ENCODE results near the gene RERE.

RERE gene

DNA sequence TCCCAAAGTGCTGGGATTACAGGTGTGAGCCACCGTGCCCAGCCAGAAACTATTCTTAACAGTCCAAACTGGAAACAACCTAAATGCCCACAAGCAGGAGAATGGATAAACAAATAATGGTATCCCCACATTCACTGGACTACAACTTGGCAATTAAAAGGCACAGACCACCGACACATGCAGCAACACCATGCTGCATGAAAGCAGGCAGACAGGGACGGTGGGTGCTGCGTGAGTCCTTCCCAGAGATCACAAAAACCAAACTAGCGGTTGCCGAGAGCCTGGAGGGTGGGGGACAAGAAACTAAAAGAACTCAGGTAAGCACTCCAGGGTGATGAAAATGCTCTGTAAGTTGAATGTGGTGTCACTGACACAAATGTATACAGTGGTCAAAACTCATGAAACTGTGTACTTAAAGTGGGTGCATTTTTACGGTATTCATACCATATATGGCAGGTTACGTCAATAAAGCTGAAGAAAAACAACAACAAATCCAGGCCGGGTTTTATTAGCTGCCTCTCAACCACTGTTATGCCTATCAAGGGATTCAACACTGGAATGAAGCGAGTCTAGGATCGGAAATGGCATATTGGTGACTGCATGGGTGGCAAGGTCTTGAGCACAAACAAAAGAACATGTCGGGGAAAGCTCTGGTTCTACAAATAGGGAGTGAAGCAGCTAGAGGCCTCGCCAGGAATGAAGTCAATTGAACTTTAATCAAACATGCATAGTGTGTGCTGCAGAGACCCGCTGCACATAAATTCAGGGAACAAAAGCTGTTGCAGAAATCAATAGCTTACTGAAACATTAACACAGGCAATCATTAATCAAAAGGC lies 447.2 kb downstream of the RERE start:
- DNase-seq = no peak

DNA sequence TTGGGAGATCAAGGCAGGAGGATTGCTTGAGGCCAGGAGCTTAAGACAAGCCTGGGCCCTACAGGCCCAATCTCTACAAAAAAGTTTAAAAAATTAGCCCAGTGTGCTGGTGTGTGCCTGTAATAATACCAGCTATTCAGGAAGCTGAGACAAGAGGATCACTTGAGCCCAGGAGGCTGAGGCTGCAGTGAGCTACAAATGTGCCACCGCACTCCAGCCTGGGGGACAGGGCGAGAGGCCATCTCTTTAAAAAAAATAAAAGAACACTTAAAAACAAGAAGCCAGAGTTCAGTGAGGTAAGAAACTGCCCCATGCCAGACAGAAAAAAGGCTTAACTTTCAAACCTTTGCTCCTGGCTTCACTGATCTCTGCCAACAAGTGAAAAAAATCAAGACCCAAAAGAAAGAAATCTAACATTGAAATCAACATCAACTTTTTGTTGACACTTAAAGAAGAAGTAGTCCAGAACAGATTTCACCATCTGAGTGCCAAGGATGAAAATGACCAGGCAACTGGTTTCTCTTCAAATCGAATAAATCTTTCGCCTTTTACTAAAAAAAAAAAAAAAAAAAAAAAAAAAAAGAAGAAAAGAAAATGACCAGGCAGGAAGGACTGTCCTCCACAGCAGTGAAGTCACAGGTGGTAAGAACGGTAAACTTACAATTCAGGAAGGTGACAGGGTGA lies 448.3 kb downstream of the RERE start:
- no peak for DNase-seq

DNA sequence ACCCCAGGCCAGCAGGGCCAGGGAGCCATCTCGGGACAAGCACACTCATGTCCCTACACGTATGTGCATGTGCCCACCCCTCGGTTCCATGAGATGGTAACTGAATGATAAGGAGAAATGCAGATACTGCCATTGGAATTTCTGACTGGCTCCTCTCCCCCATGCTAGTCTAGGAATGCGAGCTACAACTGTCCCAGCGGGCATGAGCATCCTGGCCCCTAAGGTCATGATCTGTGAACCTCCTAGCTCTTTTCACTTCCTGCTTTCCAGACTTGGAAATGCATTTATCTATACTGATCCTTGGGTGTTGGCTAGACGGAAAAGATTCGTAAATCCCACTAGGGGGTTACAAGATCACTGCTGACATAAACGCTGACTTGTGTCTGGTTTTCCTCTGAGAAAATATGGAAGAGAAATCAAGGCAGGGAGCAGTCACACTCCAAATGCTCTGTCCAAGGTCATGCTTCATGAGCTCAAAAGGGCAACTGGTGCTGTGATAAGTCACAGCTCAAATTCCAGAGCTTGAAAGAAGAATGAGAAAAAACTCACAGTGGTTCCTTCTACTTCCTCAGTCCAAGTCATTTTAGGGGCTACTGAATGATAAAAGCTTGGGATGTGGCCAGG lies 449.8 kb downstream of the RERE start:
- DNase-seq = no peak

DNA sequence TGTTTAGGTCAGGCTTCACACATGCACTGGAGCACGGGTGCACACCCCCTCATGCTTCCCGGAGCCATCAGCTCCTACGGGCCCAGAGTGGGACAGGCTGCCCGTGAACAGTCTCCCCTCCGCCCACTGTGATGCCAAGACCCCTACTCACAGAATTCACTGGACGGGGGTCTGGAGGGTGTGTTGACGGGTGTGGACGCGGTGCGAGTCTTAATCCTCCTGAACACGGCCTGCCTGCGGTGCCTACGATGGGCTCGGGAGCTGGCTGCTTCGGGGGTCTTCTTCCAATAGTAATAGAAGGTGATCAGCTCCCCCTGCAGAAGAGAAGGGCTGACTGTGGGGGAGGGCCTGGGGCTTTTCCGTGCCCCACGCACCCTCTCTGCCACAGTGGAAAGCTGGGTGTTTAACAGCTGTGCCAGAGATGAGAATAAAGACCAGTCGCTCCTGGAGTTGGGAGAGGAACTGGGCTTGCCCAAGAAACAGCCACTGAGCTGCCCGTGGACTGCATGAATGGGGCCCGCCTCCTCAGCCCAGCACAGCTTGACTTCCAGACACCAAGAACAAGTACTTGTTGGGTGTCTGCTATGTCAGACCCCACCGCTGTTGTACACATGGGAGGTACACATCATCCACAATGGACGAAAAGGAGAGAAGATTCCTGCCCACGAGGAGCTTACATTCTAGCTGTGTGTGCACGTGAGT lies 451.6 kb downstream of the RERE start:
- no peak for DNase-seq

DNA sequence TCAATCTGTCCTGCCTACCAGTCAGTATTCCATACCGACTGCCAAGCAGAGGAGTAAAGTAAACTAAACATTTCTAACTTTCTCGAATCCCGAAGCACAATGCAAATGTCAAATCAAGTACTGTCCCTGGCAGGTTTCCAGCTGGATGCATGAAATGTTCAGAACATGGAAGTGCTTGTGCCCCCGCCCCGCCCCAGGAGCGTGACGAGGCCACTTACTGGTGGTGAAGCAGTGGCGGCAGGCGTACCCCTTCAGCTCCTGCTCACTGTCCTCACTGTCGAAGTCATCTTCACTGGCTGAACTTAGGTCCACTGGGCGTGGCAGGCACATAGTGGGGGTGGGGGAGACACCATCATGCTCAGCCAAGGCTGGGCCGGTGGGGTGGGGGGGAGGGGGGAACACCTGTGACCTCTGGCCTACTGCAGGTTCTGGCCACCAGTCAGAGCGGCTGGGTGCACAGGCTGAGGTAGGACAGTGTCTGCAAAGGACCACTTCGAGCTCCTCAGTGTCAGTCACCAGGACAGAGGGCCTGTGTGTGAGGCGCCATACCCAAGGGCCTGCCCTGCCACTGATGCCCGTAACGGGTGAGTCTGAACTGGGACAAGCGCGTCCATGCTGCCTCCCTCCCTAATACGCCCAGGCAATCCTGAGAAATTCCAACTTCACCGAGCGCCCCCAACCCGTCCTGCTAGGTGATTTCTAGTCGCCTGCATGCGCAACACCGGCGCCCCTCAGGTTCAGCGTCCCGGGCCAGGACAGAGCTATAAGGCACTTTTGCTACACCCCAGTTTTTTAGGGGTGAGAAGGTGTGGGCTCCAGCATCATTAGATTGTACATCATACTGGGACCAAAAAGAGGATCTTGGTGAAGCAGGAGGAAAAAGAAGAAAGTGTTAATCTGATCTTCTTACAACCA lies 452.7 kb downstream of the RERE start:
- DNase-seq = no peak

DNA sequence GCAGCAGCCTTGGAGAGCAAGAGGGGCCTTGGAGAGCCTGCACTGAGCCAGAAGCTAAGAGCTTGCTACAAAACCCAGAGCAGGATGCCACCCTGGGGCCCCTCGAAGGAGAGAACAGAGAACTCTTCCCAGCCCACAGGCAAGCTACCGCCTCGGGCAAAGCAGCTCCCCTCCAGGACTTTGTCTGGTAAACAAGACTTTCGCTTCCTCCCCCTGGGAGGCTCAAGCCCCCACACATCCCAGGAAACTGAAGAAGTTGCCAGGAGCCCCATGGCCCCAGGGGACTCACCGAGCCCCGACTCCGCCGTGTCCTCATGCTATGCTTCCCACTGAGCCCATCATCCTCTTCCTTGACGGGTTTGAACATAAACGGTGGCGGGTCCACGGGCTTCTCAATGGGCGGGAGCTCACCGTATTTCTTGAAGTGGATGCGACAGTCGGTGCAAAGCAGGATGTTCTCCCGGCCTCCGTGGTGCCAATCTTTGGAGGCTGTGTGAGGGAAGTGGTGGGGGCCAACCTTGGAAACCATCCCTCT lies 453.6 kb downstream of the RERE start:
- no peak for DNase-seq

DNA sequence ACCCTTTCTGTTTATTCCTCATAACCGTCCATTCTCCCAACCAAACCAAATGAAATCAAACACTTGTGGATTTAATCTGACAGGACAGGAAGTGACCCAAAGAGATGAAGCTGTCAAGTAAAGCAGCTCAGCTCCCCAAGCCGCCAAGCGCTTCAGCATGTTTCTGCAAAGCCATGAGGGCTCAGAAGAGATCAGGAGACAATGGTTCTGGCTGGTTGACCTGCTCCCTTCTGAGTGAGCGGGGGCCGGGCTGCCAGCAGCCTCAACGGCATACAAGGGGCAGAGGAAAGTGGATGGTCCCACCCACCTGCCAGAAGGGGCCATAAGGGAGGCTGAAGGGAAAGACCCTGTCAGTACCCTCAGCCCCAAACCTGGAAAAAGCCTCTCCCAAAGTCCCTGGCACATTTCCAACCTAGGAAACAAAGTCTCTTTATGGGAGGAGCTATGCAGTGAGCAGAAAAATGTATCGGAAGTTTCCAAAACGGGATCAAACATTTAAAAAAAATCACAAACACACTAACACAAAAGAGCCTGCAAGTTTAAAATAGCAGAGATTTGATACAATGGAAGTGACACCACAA lies 454.2 kb downstream of the RERE start:
- no peak for DNase-seq

DNA sequence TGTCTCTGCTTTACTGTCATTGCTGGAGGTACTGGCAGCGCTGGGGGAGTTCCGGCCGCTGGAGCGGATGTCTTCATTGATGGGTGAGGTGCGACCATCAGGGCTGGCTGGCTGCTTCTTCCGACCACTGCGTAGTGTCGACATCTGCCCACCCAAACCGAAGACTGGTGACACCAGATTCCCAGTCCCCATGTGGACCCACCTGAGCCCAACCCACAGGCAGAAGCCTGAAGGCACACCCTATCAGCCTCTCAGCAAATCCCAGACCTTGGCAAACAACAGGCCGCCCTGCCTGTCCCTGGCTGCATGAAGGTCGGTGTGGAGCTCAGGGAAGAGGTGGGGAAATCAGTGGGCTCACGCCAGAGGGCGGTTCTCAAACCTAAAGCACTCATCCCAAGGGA lies 454.7 kb downstream of the RERE start:
- no peak for DNase-seq

DNA sequence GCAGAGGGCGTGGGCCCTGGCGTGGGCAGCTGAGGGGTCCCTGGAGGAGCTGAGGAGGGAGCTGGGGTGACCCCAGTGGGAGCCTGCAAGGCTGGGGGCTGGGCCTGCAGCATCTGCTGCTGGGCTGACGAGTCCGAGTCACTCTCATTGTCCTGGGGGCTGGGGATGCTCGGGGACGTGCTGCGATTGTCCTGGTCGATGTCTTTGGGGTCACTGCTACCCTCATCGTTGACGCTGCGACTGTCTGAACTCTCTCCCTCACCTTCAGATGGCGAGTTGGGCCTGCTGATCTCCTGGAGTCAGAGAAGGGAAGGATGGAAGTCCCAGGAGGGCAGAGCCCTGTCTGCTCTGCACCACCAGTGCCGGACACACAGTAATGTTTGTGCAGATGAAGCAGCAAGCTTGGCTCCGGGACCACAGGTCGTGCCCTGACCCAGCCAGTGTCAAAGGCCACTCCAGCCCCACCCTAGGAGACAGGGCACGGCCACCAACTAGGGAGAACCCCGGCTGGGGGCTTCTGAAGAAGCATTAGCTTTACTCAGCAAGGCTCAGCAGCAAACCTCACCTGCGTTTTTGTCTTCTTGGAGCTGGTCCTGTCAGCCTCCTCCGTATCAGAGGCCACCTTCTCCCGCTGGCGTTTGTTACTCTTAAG lies 456.1 kb downstream of the RERE start:
- no peak for DNase-seq

DNA sequence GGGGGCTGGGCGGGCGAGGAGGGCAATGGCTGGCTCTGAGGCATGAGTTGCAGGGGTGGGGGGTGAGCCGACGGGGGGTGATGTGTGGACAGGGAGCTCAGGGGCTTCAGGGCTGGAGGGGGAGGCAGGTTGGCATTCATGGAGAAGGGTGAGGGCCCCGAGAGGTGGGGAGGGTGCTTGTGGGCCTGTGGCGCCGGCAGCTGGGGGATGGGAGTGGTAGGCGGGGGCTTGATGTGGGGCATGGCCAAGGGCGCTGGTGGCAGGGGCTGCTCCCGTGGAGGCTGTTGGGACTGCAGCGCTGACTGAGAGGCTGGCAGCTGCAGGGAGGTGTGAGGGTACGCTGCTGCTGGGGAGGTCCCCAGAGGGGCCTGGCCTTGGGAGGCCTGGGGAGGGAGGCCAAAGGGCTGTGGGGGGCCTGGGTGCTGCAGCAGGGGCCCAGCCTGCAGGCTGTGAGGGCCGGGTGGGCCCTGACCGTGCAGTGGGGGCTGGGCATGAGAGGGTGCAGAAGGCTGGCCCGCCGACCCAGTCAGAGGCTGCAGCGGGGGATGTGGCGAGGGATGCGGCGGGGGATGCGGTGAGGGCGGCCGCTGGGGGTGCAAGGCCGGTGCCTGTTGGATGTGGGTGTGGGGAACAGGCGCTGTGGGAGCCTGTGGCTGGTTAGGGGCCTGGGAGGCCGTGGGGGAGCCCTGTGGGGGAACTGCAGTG lies 456.8 kb downstream of the RERE start:
- DNase-seq = no peak

DNA sequence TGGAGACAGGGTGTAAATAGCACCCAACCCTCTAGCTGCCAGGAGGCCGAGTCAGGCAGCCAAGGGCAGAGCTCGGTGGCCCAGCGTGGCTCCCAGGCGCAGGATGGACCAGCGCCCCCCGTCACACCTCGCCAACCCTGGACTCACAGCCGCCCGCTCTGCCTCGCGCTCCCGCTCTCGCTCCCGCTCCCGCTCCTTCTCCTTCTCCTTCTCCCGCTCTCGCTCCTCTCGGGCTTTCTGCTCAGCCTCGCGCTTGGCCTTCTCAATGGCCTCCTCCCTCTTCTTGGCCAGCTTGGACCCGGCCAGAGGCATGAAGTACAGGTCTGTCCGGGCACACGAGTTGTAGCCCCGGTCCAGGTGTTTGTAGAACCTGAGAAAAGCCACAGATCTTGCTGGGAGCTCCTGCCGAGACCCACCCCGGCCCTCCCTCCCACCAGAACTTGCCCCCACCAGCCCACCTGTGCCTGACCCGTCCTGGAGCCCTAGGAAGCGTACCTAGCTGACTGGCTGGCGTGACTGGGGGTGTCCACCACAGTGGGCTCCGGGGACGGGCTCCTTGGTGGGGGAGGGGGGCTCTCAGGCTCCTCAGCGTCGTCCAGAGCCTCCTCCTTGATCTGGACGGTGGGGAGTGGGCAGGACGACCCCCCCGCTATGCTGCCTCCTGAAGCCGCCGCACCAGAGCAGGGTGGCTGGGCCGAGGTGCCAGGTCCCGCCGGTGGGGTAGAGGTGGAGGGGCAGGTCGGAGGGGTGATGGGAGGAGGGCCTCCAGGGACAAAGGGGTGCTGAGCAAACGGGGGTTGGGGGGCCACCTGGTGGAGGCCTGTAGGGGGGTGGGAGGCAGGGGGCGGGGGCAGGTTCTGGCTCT lies 457.6 kb downstream of the RERE start:
- no peak for DNase-seq

DNA sequence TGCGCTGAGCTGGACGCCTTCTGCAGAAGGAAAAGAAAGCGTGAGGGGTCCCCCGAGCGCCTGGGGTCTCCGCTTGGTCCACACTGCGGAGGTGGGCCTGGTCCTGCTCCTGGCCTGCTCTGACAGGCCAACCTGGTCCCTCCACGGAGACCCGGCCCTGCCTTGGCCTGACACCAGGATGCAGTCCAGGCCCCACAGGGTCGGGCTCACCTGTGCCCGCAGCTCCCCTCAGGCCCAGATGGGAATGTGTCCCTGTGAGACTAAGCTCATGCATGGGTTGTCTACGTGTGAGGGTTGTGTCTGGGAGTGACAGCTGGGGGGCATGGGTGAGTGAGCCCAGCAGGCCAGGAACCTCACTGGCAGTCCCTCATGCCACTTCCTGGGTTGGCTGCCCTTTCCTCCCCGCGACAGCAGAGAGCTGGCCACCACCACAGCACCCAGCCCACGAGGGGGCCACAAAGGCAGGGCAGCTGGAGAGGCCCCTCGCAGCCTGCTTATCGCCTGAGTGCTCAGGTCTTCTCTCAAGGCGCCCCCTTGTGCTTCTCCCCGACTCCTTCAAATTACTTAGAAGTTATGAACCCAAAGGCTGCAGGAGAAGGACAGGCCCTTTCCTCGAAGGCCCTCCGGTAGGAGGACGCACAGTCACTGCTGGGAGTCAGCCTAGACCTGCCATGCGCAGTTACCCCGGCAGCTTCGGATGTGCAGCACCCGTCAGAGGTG lies 458.4 kb downstream of the RERE start:
- no peak for DNase-seq

DNA sequence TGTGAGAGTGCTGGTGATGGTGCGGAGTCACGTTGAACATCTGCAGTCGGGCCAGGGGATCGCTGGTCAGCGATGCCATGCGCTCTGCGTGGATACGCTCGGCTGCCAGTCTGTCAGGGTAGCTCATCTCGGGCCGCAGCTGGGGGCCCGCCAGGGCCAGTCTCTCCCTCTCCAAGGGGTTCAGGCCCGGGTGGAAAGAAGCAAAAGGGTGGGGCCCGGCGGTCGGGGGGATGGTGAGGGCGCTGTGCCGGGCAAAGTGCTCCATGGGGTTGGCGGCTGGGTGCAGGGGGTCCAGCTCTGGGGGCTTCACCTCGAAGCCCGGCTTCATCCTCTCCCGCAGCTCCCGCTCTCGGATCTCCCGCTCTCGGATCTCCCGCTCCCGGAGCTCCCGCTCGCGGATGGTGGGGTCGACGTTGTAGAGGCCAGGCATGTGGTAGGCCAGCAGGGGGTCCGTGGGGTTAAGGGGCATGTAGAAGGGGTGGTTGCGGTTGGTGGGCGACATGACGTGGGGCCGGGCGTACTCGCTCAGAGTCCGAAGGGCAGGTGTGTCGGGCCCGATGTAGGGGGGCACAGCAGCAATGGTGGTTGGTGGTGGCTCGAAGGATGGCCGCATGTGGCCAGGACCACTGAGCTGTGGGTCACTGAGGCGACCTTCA lies 459.1 kb downstream of the RERE start:
- DNase-seq = no peak

DNA sequence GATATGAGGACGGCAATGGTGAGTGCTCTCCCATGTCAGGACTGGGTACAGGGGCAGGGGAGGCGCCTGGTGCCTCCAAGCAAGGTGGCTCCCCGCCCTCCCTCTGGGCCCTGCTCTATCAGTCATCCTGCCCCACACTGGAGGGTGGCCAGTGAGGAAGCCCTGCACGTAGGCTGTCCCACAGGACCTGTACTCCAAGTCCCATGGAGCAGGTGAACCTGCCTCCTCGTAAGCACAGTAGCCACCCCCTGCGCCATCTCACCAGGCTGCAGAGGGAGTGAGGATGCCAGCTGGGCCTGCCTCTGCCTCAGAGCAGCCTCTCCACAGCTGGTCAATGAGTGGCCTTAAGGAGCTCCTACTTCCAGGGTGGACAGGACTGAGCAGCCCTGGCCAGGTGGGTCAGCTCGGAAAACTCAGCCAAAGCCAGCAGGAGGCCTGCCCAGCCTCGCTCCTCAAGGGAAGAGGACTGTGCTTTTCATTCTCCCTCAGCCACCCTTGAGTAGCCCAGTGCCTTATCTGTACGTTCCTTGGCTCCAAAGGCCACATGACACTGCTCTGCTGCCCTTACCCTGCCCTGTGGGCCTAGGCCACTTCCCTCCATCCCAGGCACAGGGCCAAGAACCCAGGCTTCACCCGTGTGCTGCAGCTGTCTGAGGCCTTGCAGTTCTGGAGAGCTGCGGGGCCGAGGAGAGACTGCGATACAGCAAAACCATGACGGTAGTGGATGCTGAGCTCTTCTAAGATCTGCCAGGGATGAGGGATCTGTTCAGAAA lies 459.9 kb downstream of the RERE start:
- no peak for DNase-seq

DNA sequence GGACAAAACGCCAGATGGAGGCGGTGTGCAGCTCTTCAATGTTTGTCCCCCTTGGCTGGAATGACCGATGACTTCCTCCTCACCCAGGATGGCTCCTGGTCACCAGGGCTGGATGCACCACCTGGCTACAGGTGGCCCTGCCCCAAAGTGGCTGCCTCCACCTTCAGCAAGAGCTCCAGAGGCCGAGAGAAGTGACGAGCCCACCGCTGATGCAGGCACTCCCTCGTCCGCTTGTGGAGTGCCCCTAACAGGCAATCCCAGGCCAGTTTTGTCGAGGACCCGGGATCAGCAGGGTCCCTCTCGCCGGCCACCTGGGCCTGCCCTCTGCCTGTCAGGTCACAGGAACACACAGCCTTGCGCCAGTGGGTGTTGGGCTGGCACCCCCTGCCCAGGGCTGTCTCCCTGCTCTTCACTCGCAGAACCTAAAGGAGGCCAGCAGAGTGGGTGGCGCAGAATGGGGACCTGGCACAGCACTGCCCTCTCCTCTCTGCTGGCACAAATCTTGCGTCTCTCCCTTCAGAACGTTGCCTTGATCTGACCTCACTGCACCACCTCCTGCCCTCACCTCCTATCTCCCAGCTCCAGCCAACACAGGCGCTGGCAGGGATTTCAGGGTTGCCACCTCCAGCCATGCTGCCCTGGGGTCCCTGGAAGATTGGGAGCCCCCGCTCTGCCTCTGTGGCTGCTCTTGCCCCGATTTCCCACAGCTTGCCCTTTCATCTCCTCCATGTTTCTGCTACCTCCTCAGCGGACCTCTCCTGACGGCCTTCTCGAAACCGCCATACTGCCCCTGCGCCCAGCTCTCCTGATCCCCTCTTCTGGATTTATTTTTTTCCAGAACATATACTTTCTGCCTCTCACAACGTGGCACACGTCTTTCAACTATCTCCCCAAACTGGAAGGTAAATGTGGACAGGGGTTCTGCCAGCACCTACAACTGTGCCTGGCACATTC lies 460.9 kb downstream of the RERE start:
- no peak for DNase-seq

Measured in NCI-H2107 (cell line).